ENCODE results near the gene RAB44.

- no peak for TF ChIP-seq CTCF (IDR thresholded peaks at IDR 0.05)
- TF ChIP-seq POLR2A (IDR thresholded peaks at IDR 0.05) = no peak
These were observed 23.7 kb upstream of the RAB44 start for GRCh38 chr6:36673882-36674281.

Measured in prostate gland (tissue), 2 donors.